HepG2 (cell line): ENCODE data around the gene DRD1. TPM values are rescaled to one million over a fixed set of nuclear protein-coding genes. Genes with fewer than 3 reads are reported as not detected.

Experiments
- ATAC-seq: fragments of 200-7000 bp; cut with Tn5 transposase; 3 replicates; pipeline ENCODE4 v1.9.1; 2020; ENCODE audit warnings: mild to moderate bottlenecking, moderate library complexity
- BruUV-seq: library from RNA; stranded (reverse); fragments of 400-500 nt; replicated peaks from 2 replicates; lab custom pipeline; 2021; lab: Mats Ljungman, UMichigan
- CTCF ChIA-PET: fragments of 300-600 bp; formaldehyde crosslinking; extraction: SDS; loops from one replicate; lab custom pipeline; 2021; ENCODE audit warnings: low total read pairs, inconsistent platforms, low intra/inter-chr PET ratio; lab: Yijun Ruan, JAX
- POLR2A ChIA-PET: fragments of 350-600 bp; sonication (Branson Sonifier 250); formaldehyde crosslinking; loops from one replicate; lab custom pipeline; 2020; ENCODE audit warnings: antibody characterized with exemption, inconsistent platforms; lab: Yijun Ruan, JAX
- DNase-seq: peaks from one replicate; pipeline ENCODE4 v3.0.0-alpha.2; 2015; ENCODE audit warnings: low spot score
- FAIRE-seq: peaks from 3 replicates; lab custom pipeline; 2011; peaks lifted over from hg19 to GRCh38; lab: Jason Lieb, UNC
- H2AFZ ChIP-seq: one replicate; pipeline ENCODE4 v1.6.1; 2011; ENCODE audit warnings: low read length, inconsistent platforms
- H3K27ac ChIP-seq: fragments of 300-600 bp; 3 replicates; pipeline ENCODE4 v1.8.0; 2011; ENCODE audit warnings: mixed run types, mild to moderate bottlenecking, mixed read lengths, low read length, inconsistent platforms; ENCODE audit not compliant: insufficient read depth; ENCODE audit errors: extremely low read length
- H3K27me3 ChIP-seq, 2 experiments: fragments of 200-600 bp in 1 of 2; 2 replicates in 1 of 2; 3 replicates in 1 of 2; pipeline versions ENCODE4 v1.6.0 to v1.8.0; 2011; ENCODE audit warnings: low read length in 2 of 2, mild to moderate bottlenecking in 2 of 2, moderate library complexity in 2 of 2, inconsistent platforms in 1 of 2; ENCODE audit not compliant: insufficient read depth in 2 of 2, control insufficient read depth in 1 of 2
- H3K36me3 ChIP-seq, 2 experiments: fragments of 200-600 bp in 1 of 2; replicated peaks in 1 of 2; 2 replicates in 1 of 2; 3 replicates in 1 of 2; pipeline versions ENCODE4 v1.5.1 to v1.8.0; 2011; ENCODE audit warnings: low read length in 2 of 2, inconsistent platforms in 1 of 2; ENCODE audit not compliant: insufficient read depth in 2 of 2, control insufficient read depth in 1 of 2
- H3K4me1 ChIP-seq: 2 replicates; pipeline ENCODE4 v1.5.1; 2012; ENCODE audit warnings: low read length, inconsistent platforms; ENCODE audit not compliant: insufficient read depth
- H3K4me2 ChIP-seq: 2 replicates; pipeline ENCODE4 v1.6.0; 2011; ENCODE audit warnings: low read depth, low read length, inconsistent platforms
- H3K4me3 ChIP-seq, 3 experiments: fragments of 200-600 bp in 1 of 3; sonication (generic), shearing (Covaris generic) in 1 of 3; replicated peaks in 1 of 3; 2 replicates each; pipeline ENCODE4 v1.5.1; 2011 to 2016; ENCODE audit warnings: low read length in 3 of 3, inconsistent platforms in 2 of 3, low read depth in 2 of 3, mild to moderate bottlenecking in 2 of 3, control low read depth in 1 of 3, mixed read lengths in 1 of 3; ENCODE audit not compliant: insufficient read depth in 1 of 3
- H3K79me2 ChIP-seq: one replicate; pipeline ENCODE4 v1.6.1; 2011; ENCODE audit warnings: low read length, inconsistent platforms; ENCODE audit not compliant: insufficient read depth
- H3K9ac ChIP-seq: 2 replicates; pipeline ENCODE4 v1.6.0; 2011; ENCODE audit warnings: mild to moderate bottlenecking, low read depth, low read length, inconsistent platforms; ENCODE audit not compliant: insufficient read depth
- H3K9me3 ChIP-seq: 2 replicates; pipeline ENCODE4 v1.5.1; 2012; ENCODE audit warnings: mild to moderate bottlenecking, low read length
- H4K20me1 ChIP-seq: 2 replicates; pipeline ENCODE4 v1.6.0; 2011; ENCODE audit warnings: inconsistent platforms, mild to moderate bottlenecking, low read length, moderate library complexity; ENCODE audit not compliant: insufficient read depth
- ARID4A ChIP-seq: sonication (generic); formaldehyde crosslinking; IDR thresholded peaks from 2 replicates; pipeline ENCODE4 v1.5.0; 2020; ENCODE audit warnings: mild to moderate bottlenecking, missing genetic modification reagents, borderline replicate concordance
- FOXJ3 ChIP-seq: sonication (generic); formaldehyde crosslinking; IDR thresholded peaks from 2 replicates; pipeline ENCODE4 v1.4.0; 2020; ENCODE audit warnings: missing genetic modification reagents, mild to moderate bottlenecking, borderline replicate concordance
- MIER2 ChIP-seq: IDR thresholded peaks from 2 replicates; pipeline ENCODE4 v1.6.1; 2016; ENCODE audit warnings: missing biosample characterization, missing genetic modification reagents
- NPAS2 ChIP-seq: sonication (generic); formaldehyde crosslinking; IDR thresholded peaks from 2 replicates; pipeline ENCODE4 v1.8.0; 2022; ENCODE audit warnings: mild to moderate bottlenecking, missing genetic modification reagents, borderline replicate concordance
- TGIF2 ChIP-seq: IDR thresholded peaks from 2 replicates; pipeline ENCODE4 v1.6.1; 2016; ENCODE audit warnings: control low read depth, missing compliant biosample characterization
- YEATS4 ChIP-seq: sonication (generic); formaldehyde crosslinking; IDR thresholded peaks from 2 replicates; pipeline ENCODE4 v1.4.0; 2020; ENCODE audit warnings: missing genetic modification reagents, borderline replicate concordance
- ZMYM2 ChIP-seq: sonication (generic); formaldehyde crosslinking; IDR thresholded peaks from 2 replicates; pipeline ENCODE4 v1.8.0; 2022; ENCODE audit warnings: mild to moderate bottlenecking, missing genetic modification reagents
- ZNF335 ChIP-seq: sonication (generic); formaldehyde crosslinking; IDR thresholded peaks from 2 replicates; pipeline ENCODE4 v1.4.0; 2020; ENCODE audit warnings: missing genetic modification reagents
- WGBS: methylation state at CpG from one replicate; pipeline ENCODE4 v1.1.6; 2017; ENCODE audit warnings: low lambda C conversion rate; 5-methylcytosine and 5-hydroxymethylcytosine counted together
- in situ Hi-C: cut with HindIII; loops from 2 replicates; pipeline ENCODE4 v1.10.0; 2017; ENCODE audit warnings: low pct_unique_long_range_greater_than_20kb; ENCODE audit not compliant: extremely low pct_ligation_motif_present
- intact Hi-C: fragments of 100-400 bp; cut with micrococcal nuclease; formaldehyde crosslinking; loops from one replicate; pipeline ENCODE4 v1.10.0; 2022; ENCODE audit not compliant: unreplicated experiment
- polyA plus RNA-seq, 8 experiments: library from polyadenylated mRNA; depleted of rRNA in 3 of 8; stranded (reverse) in 7 of 8; unstranded in 1 of 8; fragments of >200 nt; fragmentation: Illumina TruSeq in 4 of 8; extraction: Trizol in 4 of 8; gene quantifications; 2 replicates each; pipeline versions ENCODE4 v1.2.1 to v1.2.3, GENCODE V29; 2011 to 2016; ENCODE audit warnings: low read depth in 4 of 8, missing spikeins in 1 of 8, mixed read lengths in 1 of 8; ENCODE audit not compliant: insufficient read depth in 1 of 8
- total RNA-seq, 5 experiments: library from RNA; depleted of rRNA; stranded (reverse); fragments of >200 nt; fragmentation: Illumina TruSeq; extraction: Trizol; gene quantifications; 2 replicates each; pipeline ENCODE4 v1.2.3, GENCODE V29; 2016; ENCODE audit warnings: low read depth in 1 of 5
- TF ChIP-seq, protein P1 (sequence below): sonication (generic); formaldehyde crosslinking; IDR thresholded peaks from 2 replicates; pipeline ENCODE4; 2020; ENCODE audit warnings: missing genetic modification reagents, mild to moderate bottlenecking, borderline replicate concordance
- TF ChIP-seq, protein P2 (sequence below): sonication (generic); formaldehyde crosslinking; IDR thresholded peaks from 2 replicates; pipeline ENCODE4 v1.8.1; 2022; ENCODE audit warnings: low read depth, mild to moderate bottlenecking, missing genetic modification reagents

Gene DRD1
- total and polyA plus RNA-seq, 2 of the 13 experiments (the other 11 are each of a cell fraction or from before 2014, with no cell fraction given): not detected

DNA sequence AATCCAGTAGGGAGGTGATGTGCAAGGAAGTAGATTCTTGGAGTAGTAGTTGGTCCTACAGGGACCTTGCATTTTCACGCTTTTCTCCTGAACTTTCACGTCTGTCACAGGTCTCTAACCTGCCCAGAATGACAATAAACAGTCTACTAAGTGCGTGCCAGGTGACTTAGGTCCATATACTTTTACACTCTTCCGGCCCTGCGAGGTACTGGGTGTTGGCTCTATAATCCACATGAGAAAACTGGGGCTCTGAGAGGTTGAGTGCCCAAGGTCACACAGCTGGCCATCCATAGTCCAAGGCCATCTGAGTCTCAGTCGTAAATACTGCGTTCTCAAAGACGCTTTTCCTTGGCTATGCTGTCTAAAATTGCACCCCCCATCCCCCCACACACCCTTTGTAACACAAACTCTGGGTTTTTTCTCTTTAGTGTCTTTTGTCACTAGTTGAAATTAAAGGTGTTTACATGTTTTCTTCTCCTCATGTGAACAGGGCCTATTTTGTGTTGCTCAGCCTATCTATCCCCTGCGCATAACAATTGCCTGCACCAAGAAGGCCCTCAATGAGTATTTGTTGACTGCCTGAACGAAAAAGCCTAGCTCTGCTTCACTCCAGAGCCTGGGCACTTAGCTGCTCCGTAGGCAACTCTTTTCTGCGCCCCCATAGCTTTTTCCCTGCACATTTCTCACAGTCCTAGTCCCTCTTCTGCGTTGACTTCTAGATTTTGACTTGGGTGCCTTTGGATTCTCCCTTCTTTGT, 35.3 kb upstream of the DRD1 start:
- ChIA-PET POLR2A (interaction anchor here (0.9 to 1.0 kb wide), 2 partner anchors 11 to 17 kb away, joined by 3 to 4 read pairs; no protein-coding TSS in a partner anchor), CTCF (no interaction called here)
- in situ Hi-C loops: no loop called here
- Histone ChIP-seq H3K4me1 (peaks cover 67% of the 10 kb centered on the region), H3K9me3 (no peaks in the 10 kb centered on the region), H3K36me3 (peaks cover 13 to 30% of the 10 kb centered on the region in 2 experiments), H3K9ac (peak overlapping the region; percentile 94), H4K20me1 (peaks cover 39% of the 10 kb centered on the region), H2AFZ (no peak overlapping the region), H3K4me3 (peak overlapping the region; percentile 85 to 97 (median 91)), H3K27me3 (peaks cover 0 to 17% of the 10 kb centered on the region in 2 experiments; a peak in 3 of 5 replicates), H3K79me2 (peaks cover 56% of the 10 kb centered on the region), H3K27ac (peak overlapping the region; percentile 81), H3K4me2 (peak overlapping the region; percentile 100)
- WGBS: 29% methylated on average over 10 of the region's 13 CpGs
- ATAC-seq (peak; percentile 25), DNase-seq (peak; percentile 30), FAIRE-seq (peak; percentile 18)
- intact Hi-C loops: no loop called here
- TSS peak; percentile 66 for BruUV-seq
- TF ChIP-seq MIER2 (0 out of 2 replicates have a peak, but pooled peaks have one; percentile 8), ZMYM2 (CRISPR knock-in tag) (0 out of 2 replicates have a peak, but pooled peaks have one; percentile 49), ARID4A (CRISPR knock-in tag) (peak; percentile 13; the same call in 1 of the 2 replicates), NPAS2 (no peak), FOXJ3 (CRISPR knock-in tag) (no peak), YEATS4 (CRISPR knock-in tag) (no peak), TGIF2 (peak; percentile 22; the same call in 1 of the 2 replicates), ZNF335 (CRISPR knock-in tag) (peak; percentile 76)
- TF ChIP-seq, protein P1, sequence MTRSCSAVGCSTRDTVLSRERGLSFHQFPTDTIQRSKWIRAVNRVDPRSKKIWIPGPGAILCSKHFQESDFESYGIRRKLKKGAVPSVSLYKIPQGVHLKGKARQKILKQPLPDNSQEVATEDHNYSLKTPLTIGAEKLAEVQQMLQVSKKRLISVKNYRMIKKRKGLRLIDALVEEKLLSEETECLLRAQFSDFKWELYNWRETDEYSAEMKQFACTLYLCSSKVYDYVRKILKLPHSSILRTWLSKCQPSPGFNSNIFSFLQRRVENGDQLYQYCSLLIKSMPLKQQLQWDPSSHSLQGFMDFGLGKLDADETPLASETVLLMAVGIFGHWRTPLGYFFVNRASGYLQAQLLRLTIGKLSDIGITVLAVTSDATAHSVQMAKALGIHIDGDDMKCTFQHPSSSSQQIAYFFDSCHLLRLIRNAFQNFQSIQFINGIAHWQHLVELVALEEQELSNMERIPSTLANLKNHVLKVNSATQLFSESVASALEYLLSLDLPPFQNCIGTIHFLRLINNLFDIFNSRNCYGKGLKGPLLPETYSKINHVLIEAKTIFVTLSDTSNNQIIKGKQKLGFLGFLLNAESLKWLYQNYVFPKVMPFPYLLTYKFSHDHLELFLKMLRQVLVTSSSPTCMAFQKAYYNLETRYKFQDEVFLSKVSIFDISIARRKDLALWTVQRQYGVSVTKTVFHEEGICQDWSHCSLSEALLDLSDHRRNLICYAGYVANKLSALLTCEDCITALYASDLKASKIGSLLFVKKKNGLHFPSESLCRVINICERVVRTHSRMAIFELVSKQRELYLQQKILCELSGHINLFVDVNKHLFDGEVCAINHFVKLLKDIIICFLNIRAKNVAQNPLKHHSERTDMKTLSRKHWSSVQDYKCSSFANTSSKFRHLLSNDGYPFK (CRISPR knock-in tag): no peak
- TF ChIP-seq, protein P2, sequence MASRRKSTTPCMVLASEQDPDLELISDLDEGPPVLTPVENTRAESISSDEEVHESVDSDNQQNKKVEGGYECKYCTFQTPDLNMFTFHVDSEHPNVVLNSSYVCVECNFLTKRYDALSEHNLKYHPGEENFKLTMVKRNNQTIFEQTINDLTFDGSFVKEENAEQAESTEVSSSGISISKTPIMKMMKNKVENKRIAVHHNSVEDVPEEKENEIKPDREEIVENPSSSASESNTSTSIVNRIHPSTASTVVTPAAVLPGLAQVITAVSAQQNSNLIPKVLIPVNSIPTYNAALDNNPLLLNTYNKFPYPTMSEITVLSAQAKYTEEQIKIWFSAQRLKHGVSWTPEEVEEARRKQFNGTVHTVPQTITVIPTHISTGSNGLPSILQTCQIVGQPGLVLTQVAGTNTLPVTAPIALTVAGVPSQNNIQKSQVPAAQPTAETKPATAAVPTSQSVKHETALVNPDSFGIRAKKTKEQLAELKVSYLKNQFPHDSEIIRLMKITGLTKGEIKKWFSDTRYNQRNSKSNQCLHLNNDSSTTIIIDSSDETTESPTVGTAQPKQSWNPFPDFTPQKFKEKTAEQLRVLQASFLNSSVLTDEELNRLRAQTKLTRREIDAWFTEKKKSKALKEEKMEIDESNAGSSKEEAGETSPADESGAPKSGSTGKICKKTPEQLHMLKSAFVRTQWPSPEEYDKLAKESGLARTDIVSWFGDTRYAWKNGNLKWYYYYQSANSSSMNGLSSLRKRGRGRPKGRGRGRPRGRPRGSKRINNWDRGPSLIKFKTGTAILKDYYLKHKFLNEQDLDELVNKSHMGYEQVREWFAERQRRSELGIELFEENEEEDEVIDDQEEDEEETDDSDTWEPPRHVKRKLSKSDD: 0 out of 2 replicates have a peak, but pooled peaks have one; percentile 1
